GM23248 (cell line): ENCODE data around the gene TAPBPL. TPM values are rescaled to one million over a fixed set of nuclear protein-coding genes. Genes with fewer than 3 reads are reported as not detected.
A peak's percentile ranks its signal among the peaks of the same experiment; 100 is the strongest.

Experiments used
- DNase-seq: peaks from one replicate; pipeline ENCODE4 v3.0.0-alpha.2; 2015
- H2AFZ ChIP-seq: fragments of 200-600 bp; sonication (generic); 2 replicates; pipeline ENCODE4 v1.6.1; 2016; ENCODE audit warnings: antibody characterized with exemption
- H3F3A ChIP-seq: fragments of 200-600 bp; sonication (generic); 2 replicates; pipeline ENCODE4 v1.6.1; 2016; ENCODE audit warnings: mild to moderate bottlenecking, antibody characterized with exemption, mixed run types; ENCODE audit not compliant: insufficient read depth
- H3K27ac ChIP-seq: fragments of 200-600 bp; sonication (generic); 2 replicates; pipeline ENCODE4 v1.5.1; 2016; ENCODE audit warnings: mild to moderate bottlenecking
- H3K27me3 ChIP-seq: fragments of 200-600 bp; sonication (generic); replicated peaks from 2 replicates; pipeline ENCODE4 v1.6.1; 2016; ENCODE audit warnings: mild to moderate bottlenecking; ENCODE audit not compliant: insufficient read depth
- H3K36me3 ChIP-seq: fragments of 200-600 bp; sonication (generic); 2 replicates; pipeline ENCODE4 v1.6.1; 2016; ENCODE audit warnings: low read depth, mild to moderate bottlenecking
- H3K4me1 ChIP-seq: fragments of 200-600 bp; sonication (generic); 2 replicates; pipeline ENCODE4 v1.6.1; 2016; ENCODE audit warnings: mild to moderate bottlenecking; ENCODE audit not compliant: insufficient read depth
- H3K4me2 ChIP-seq: fragments of 200-600 bp; sonication (generic); one replicate; pipeline ENCODE4 v1.6.1; 2016; ENCODE audit warnings: mild to moderate bottlenecking; ENCODE audit not compliant: unreplicated experiment
- H3K4me3 ChIP-seq: fragments of 200-600 bp; sonication (generic); 2 replicates; pipeline ENCODE4 v1.5.1; 2016; ENCODE audit warnings: mild to moderate bottlenecking
- H3K79me2 ChIP-seq: fragments of 200-600 bp; sonication (generic); 2 replicates; pipeline ENCODE4 v1.6.1; 2016; ENCODE audit warnings: mild to moderate bottlenecking; ENCODE audit not compliant: insufficient read depth
- H3K9ac ChIP-seq: fragments of 200-600 bp; sonication (generic); 2 replicates; pipeline ENCODE4 v1.6.1; 2016; ENCODE audit warnings: mild to moderate bottlenecking
- H3K9me2 ChIP-seq: fragments of 200-600 bp; sonication (generic); 2 replicates; pipeline ENCODE4 v1.6.1; 2016; ENCODE audit warnings: mixed run types, mild to moderate bottlenecking, moderate library complexity; ENCODE audit not compliant: insufficient read depth
- H3K9me3 ChIP-seq: fragments of 200-600 bp; sonication (generic); one replicate; pipeline ENCODE4 v1.6.1; 2017; ENCODE audit warnings: low read depth
- H4K20me1 ChIP-seq: fragments of 200-600 bp; sonication (generic); 2 replicates; pipeline ENCODE4 v1.6.0; 2016; ENCODE audit not compliant: insufficient read depth
- EZH2 ChIP-seq: fragments of 200-600 bp; sonication (generic); IDR thresholded peaks from 2 replicates; pipeline ENCODE4 v1.6.1; 2018; ENCODE audit warnings: antibody characterized with exemption, mild to moderate bottlenecking; ENCODE audit not compliant: insufficient read depth, poor library complexity, severe bottlenecking
- EZH2phosphoT487 ChIP-seq: fragments of 200-600 bp; sonication (generic); IDR thresholded peaks from 2 replicates; pipeline ENCODE4 v1.6.1; 2018; ENCODE audit warnings: antibody characterized with exemption, moderate library complexity, mild to moderate bottlenecking, low read depth; ENCODE audit not compliant: insufficient read depth
- WGBS, 2 experiments: methylation state at CpG; one replicate each; pipeline ENCODE4 v1.1.6; 2015 to 2017; ENCODE audit warnings: low lambda C conversion rate in 2 of 2, low coverage in 1 of 2; ENCODE audit errors: missing lambda C conversion rate in 2 of 2; 5-methylcytosine and 5-hydroxymethylcytosine counted together
- in situ Hi-C: fragments of 300-500 bp; cut with MboI; formaldehyde crosslinking; loops from 2 replicates; pipeline ENCODE4 v1.15.0; 2020
- polyA plus RNA-seq: library from polyadenylated mRNA; unstranded; fragments of >200 nt; fragmentation: Nextera tagmentation; extraction: Ambion mirVana; gene quantifications from 2 replicates; pipeline ENCODE4 v1.2.1, GENCODE V29; 2016
- total RNA-seq: library from RNA; depleted of rRNA; stranded (reverse); fragments of >200 nt; shearing (Covaris generic); gene quantifications from 2 replicates; pipeline ENCODE4 v1.2.3, GENCODE V29; 2014

Gene TAPBPL
- total and polyA plus RNA-seq, 2 experiments from 2014 or later = 7.8 to 9.2 TPM

GRCh38 chr12:6423267-6424007, 28.4 kb upstream of the TAPBPL start:
- in situ Hi-C loops = no loop called here
- H2AFZ ChIP-seq = no peak overlapping the region

GRCh38 chr12:6424008-6424347, 27.9 kb upstream of the TAPBPL start:
- no peak for TF ChIP-seq EZH2
- no peak for DNase-seq
- Histone ChIP-seq H3K27ac (no peak overlapping the region), H3K9me3 (no peaks in the 10 kb centered on the region), H3K27me3 (no peaks in the 10 kb centered on the region), H3K79me2 (no peaks in the 10 kb centered on the region), H3K9me2 (no peaks in the 10 kb centered on the region), H3K36me3 (no peaks in the 10 kb centered on the region), H3F3A (peaks cover 5% of the 10 kb centered on the region; the same call in 1 of the 2 replicates), H3K9ac (no peak overlapping the region), H4K20me1 (no peaks in the 10 kb centered on the region), H3K4me3 (no peak overlapping the region), H3K4me1 (no peaks in the 10 kb centered on the region), H2AFZ (no peak overlapping the region), H3K4me2 (no peak overlapping the region)
- 30 to 33% methylated on average over 6 of the region's 6 CpGs for WGBS, 2 experiments
- in situ Hi-C loops = no loop called here

More at GRCh38 chr12:6423267-6424007, 28.4 kb upstream of the TAPBPL start:
- Histone ChIP-seq H3K36me3 (no peaks in the 10 kb centered on the region), H3K79me2 (no peaks in the 10 kb centered on the region), H3F3A (peaks cover 5% of the 10 kb centered on the region; the same call in 1 of the 2 replicates), H3K27me3 (no peaks in the 10 kb centered on the region), H3K9me3 (no peaks in the 10 kb centered on the region), H3K4me1 (no peaks in the 10 kb centered on the region), H4K20me1 (no peaks in the 10 kb centered on the region), H3K27ac (no peak overlapping the region), H3K4me3 (no peak overlapping the region), H3K9ac (no peak overlapping the region), H3K9me2 (no peaks in the 10 kb centered on the region), H3K4me2 (no peak overlapping the region)
- 12 to 16% methylated on average over 9 of the region's 9 CpGs for WGBS, 2 experiments
- TF ChIP-seq EZH2 = no peak
- TF ChIP-seq EZH2phosphoT487 = no peak
- DNase-seq = peak; percentile 98

- no peaks in the 10 kb centered on the region for H3K36me3 ChIP-seq
- H3K4me1 ChIP-seq = peaks cover 4% of the 10 kb centered on the region
- no peak overlapping the region for H3K27ac ChIP-seq
- H4K20me1 ChIP-seq = no peaks in the 10 kb centered on the region
- DNase-seq = no peak
- WGBS, 2 experiments = 83% methylated on average over 8 of the region's 8 CpGs
- H3K79me2 ChIP-seq = no peaks in the 10 kb centered on the region
- no peaks in the 10 kb centered on the region for H3K9me2 ChIP-seq
- TF ChIP-seq EZH2 = no peak
- TF ChIP-seq EZH2phosphoT487 = no peak
- no peak overlapping the region for H3K9ac ChIP-seq
- no peak overlapping the region for H2AFZ ChIP-seq
- in situ Hi-C loops = no loop called here
- no peak overlapping the region for H3K4me3 ChIP-seq
- H3F3A ChIP-seq = peaks cover 10% of the 10 kb centered on the region
- no peaks in the 10 kb centered on the region for H3K9me3 ChIP-seq
- no peaks in the 10 kb centered on the region for H3K27me3 ChIP-seq
- no peak overlapping the region for H3K4me2 ChIP-seq
Observed at GRCh38 chr12:6424866-6425265, 27.0 kb upstream of the TAPBPL start.

- Histone ChIP-seq H3K9me3 (no peaks in the 10 kb centered on the region), H3K36me3 (no peaks in the 10 kb centered on the region), H3K27ac (no peak overlapping the region), H3F3A (peaks cover 13% of the 10 kb centered on the region), H3K9ac (no peak overlapping the region), H3K9me2 (no peaks in the 10 kb centered on the region), H3K79me2 (no peaks in the 10 kb centered on the region), H4K20me1 (no peaks in the 10 kb centered on the region), H3K4me3 (no peak overlapping the region), H3K4me2 (no peak overlapping the region), H3K27me3 (no peaks in the 10 kb centered on the region), H2AFZ (no peak overlapping the region), H3K4me1 (peaks cover 10% of the 10 kb centered on the region)
- TF ChIP-seq EZH2 = no peak
- TF ChIP-seq EZH2phosphoT487 = no peak
- in situ Hi-C loops = no loop called here
- WGBS, 2 experiments = 78 to 81% methylated on average over 23 of the region's 23 CpGs
- DNase-seq = no peak
Observed at GRCh38 chr12:6425590-6426531, 26.0 kb upstream of the TAPBPL start.
